ENCODE measurements around the gene PLSCR3. TPM values are rescaled to one million over a fixed set of nuclear protein-coding genes. Genes with fewer than 3 reads are reported as not detected.

Gene PLSCR3
- polyA plus RNA-seq, 1 experiment = 76.1 TPM

DNA sequence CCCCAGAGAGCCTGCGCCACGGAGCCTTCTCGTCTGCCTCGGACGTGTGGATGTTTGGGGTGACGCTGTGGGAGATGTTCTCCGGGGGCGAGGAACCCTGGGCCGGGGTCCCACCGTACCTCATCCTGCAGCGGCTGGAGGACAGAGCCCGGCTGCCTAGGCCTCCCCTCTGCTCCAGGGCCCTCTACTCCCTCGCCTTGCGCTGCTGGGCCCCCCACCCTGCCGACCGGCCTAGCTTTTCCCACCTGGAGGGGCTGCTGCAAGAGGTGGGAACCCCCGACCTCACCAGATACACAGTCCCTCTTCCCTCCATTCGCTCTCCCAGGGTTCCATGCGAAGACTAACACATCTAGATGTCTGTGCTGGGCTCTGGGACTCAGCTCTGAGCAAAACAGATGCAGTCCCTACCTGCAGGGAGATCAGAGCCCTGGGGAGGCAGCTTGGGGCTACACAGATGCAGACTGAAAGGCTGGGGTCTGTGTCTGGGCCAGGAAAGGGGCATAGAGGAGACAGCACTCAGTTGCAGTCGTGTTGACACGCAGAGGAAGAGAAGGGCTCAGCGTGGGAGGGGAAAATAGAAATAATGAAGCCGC is 9.7 kb downstream of the PLSCR3 start:
- no peak for DNase-seq (ENCODE audit: low read depth)

GRCh38 chr17:7383742-7384488 is 10.4 kb downstream of the PLSCR3 start:
- ChIA-PET POLR2A (no interaction called here), CTCF (interaction anchor here (1.1 to 5.7 kb wide), 2 partner anchors 28 to 46 kb away, joined by 3 to 26 read pairs; partner anchors contain the start of gene TMEM95)
- peaks cover 8% of the 10 kb centered on the region for H3K36me3 ChIP-seq (ENCODE audit: control insufficient read depth, insufficient read depth, low read length)
- H3K27me3 ChIP-seq (ENCODE audit: control insufficient read depth, insufficient read depth, low read length) = peaks cover 8% of the 10 kb centered on the region
- no peak for DNase-seq (ENCODE audit: low read depth)
- TF ChIP-seq CTCF (IDR thresholded peaks at IDR 0.05; ENCODE audit: insufficient read depth, low read depth, low read length) = no peak
- H3K4me3 ChIP-seq (ENCODE audit: low read depth, low read length) = peak overlapping the region; percentile 34

More for the DNA sequence above, 9.7 kb downstream of the PLSCR3 start:
- Histone ChIP-seq H3K4me3 (ENCODE audit: low read depth, low read length) (peak overlapping the region; percentile 34), H3K36me3 (ENCODE audit: control insufficient read depth, insufficient read depth, low read length) (peaks cover 12% of the 10 kb centered on the region), H3K27me3 (ENCODE audit: control insufficient read depth, insufficient read depth, low read length) (peaks cover 8% of the 10 kb centered on the region)
- ChIA-PET POLR2A (interaction anchor here (0.6 kb wide), 1 partner anchor 51 kb away, joined by 3 read pairs; the partner anchor contains the start of gene TMEM102), CTCF (interaction anchor here (1.1 to 5.7 kb wide), 4 partner anchors 8 to 52 kb away, joined by 3 to 26 read pairs (median 4); partner anchors contain the start of gene TMEM95)
- no peak for TF ChIP-seq CTCF (IDR thresholded peaks at IDR 0.05; ENCODE audit: insufficient read depth, low read depth, low read length)

- H3K4me3 ChIP-seq (ENCODE audit: low read depth, low read length) = no peak overlapping the region
- CTCF ChIA-PET = interaction anchor here (5.7 kb wide), 1 partner anchor 28 kb away, joined by 26 read pairs; the partner anchor contains the start of gene TMEM95
Measured at GRCh38 chr17:7383371-7383741, 11.0 kb downstream of the PLSCR3 start.

DNA sequence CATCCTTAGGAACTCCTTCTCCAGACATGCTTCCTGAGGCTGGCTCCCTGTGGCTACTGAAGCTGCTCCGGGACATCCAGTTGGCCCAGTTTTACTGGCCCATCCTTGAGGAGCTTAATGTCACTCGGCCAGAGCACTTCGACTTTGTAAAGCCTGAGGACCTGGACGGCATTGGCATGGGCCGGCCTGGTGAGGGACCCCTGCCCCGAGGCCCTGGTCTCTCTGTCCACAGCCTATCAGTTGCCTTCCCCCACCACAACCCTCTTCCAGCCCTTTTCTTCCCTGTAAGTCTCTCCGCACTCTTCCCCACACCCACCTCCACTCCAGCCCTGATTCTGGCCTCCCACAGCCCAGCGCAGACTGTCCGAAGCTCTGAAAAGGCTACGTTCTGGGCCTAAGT is 11.4 kb downstream of the PLSCR3 start:
- H3K27me3 ChIP-seq (ENCODE audit: control insufficient read depth, insufficient read depth, low read length) = peaks cover 8% of the 10 kb centered on the region
- no peak for TF ChIP-seq CTCF (IDR thresholded peaks at IDR 0.05; ENCODE audit: insufficient read depth, low read depth, low read length)
- POLR2A ChIA-PET = no interaction called here
- H3K4me3 ChIP-seq (ENCODE audit: low read depth, low read length) = no peak overlapping the region
- CTCF ChIA-PET = interaction anchor here (0.8 to 5.7 kb wide), 2 partner anchors 27 to 305 kb away, joined by 4 to 26 read pairs; partner anchors contain the start of genes TMEM95 and TP53
- no peak for DNase-seq (ENCODE audit: low read depth)
- peaks cover 2% of the 10 kb centered on the region; the same call in 1 of the 2 replicates for H3K36me3 ChIP-seq (ENCODE audit: control insufficient read depth, insufficient read depth, low read length)

More at GRCh38 chr17:7383371-7383741, 11.0 kb downstream of the PLSCR3 start:
- peaks cover 4% of the 10 kb centered on the region for H3K36me3 ChIP-seq (ENCODE audit: control insufficient read depth, insufficient read depth, low read length)
- POLR2A ChIA-PET = no interaction called here
- DNase-seq (ENCODE audit: low read depth) = no peak
- H3K27me3 ChIP-seq (ENCODE audit: control insufficient read depth, insufficient read depth, low read length) = peaks cover 8% of the 10 kb centered on the region
- TF ChIP-seq CTCF (IDR thresholded peaks at IDR 0.05; ENCODE audit: insufficient read depth, low read depth, low read length) = no peak

Measured in BJ (cell line).